GM23248 (cell line): Measurements from ENCODE around the gene OR5AS1.

Source experiments
- EZH2 ChIP-seq: fragments of 200-600 bp; sonication (generic); IDR thresholded peaks from 2 replicates; pipeline ENCODE4 v1.6.1; 2018; ENCODE audit warnings: antibody characterized with exemption, mild to moderate bottlenecking; ENCODE audit not compliant: insufficient read depth, poor library complexity, severe bottlenecking
- EZH2phosphoT487 ChIP-seq: fragments of 200-600 bp; sonication (generic); IDR thresholded peaks from 2 replicates; pipeline ENCODE4 v1.6.1; 2018; ENCODE audit warnings: antibody characterized with exemption, moderate library complexity, mild to moderate bottlenecking, low read depth; ENCODE audit not compliant: insufficient read depth

- TF ChIP-seq EZH2phosphoT487: no peak
- no peak for TF ChIP-seq EZH2
These were observed 13.6 kb upstream of the OR5AS1 start for GRCh38 chr11:56013805-56014204.
